ENCODE measurements around the gene QSOX2. TPM values are rescaled to one million over a fixed set of nuclear protein-coding genes. Genes with fewer than 3 reads are reported as not detected.

QSOX2 gene
- total RNA-seq, 6 donors from 2014 or later, result 6.9 to 14.8 (median 10.1) TPM

- ATAC-seq (ENCODE audit: low FRiP score in 2 of 2), result no peak
- Histone ChIP-seq H3K27ac (no peak overlapping the region), H3K9me3 (no peaks in the 10 kb centered on the region), H3K36me3 (no peaks in the 10 kb centered on the region), H3K4me3 (no peak overlapping the region), H3K4me1 (peaks cover 5 to 12% (median 8%) of the 10 kb centered on the region in 4 donors), H3K27me3 (no peaks in the 10 kb centered on the region)
- DNase-seq, result peak in 1 of 2 donors; percentile 63
- 65 to 83% methylated on average over 14 to 28 of the region's 28 CpGs for WGBS, 2 donors
- TF ChIP-seq POLR2A (IDR thresholded peaks at IDR 0.05) (no peak), EP300 (IDR thresholded peaks at IDR 0.05) (no peak)
Observed at GRCh38 chr9:136285501-136286358, 40.1 kb upstream of the QSOX2 start.

- Histone ChIP-seq H3K27me3 (no peaks in the 10 kb centered on the region), H3K36me3 (no peaks in the 10 kb centered on the region), H3K4me1 (peaks cover 5 to 12% (median 8%) of the 10 kb centered on the region in 4 donors), H3K9me3 (no peaks in the 10 kb centered on the region), H3K27ac (no peak overlapping the region), H3K4me3 (no peak overlapping the region)
- TF ChIP-seq POLR2A (IDR thresholded peaks at IDR 0.05), result no peak
- no peak for TF ChIP-seq POLR2AphosphoS5 (IDR thresholded peaks at IDR 0.05)
- TF ChIP-seq EP300 (IDR thresholded peaks at IDR 0.05), result no peak
- TF ChIP-seq CTCF (IDR thresholded peaks at IDR 0.05), result no peak
- no peak for ATAC-seq (ENCODE audit: low FRiP score in 2 of 2)
- DNase-seq, result peak in 1 of 2 donors; percentile 81
- WGBS, 2 donors, result 60 to 86% methylated on average over 1 to 11 of the region's 19 CpGs
Observed at GRCh38 chr9:136284951-136285350, 39.3 kb upstream of the QSOX2 start.

GRCh38 chr9:136284311-136284710 lies 38.7 kb upstream of the QSOX2 start:
- WGBS, 2 donors, result 61 to 76% methylated on average over 11 to 18 of the region's 22 CpGs
- Histone ChIP-seq H3K4me3 (no peak overlapping the region), H3K36me3 (no peaks in the 10 kb centered on the region), H3K4me1 (peaks cover 5 to 12% (median 8%) of the 10 kb centered on the region in 4 donors), H3K27ac (no peak overlapping the region), H3K9me3 (no peaks in the 10 kb centered on the region), H3K27me3 (no peaks in the 10 kb centered on the region)
- DNase-seq (peak in 1 of 2 donors; percentile 69), ATAC-seq (ENCODE audit: low FRiP score in 2 of 2) (no peak)
- no peak for TF ChIP-seq POLR2AphosphoS5 (IDR thresholded peaks at IDR 0.05)

- Histone ChIP-seq H3K4me1 (peaks cover 5 to 12% (median 8%) of the 10 kb centered on the region in 4 donors), H3K27ac (peak overlapping the region in 1 of 4 donors; percentile 31), H3K36me3 (no peaks in the 10 kb centered on the region), H3K27me3 (no peaks in the 10 kb centered on the region), H3K9me3 (no peaks in the 10 kb centered on the region), H3K4me3 (peak overlapping the region in 3 of 4 donors; percentile 23 to 40 (median 38))
- DNase-seq (peak; percentile 76 to 80), ATAC-seq (ENCODE audit: low FRiP score in 2 of 2) (peak; percentile 85 to 90)
- no peak for TF ChIP-seq POLR2AphosphoS5 (IDR thresholded peaks at IDR 0.05)
- TF ChIP-seq CTCF (IDR thresholded peaks at IDR 0.05), result peak; percentile 81 to 89 (median 84)
- 23 to 25% methylated on average over 18 to 31 of the region's 32 CpGs for WGBS, 2 donors
Observed at GRCh38 chr9:136283291-136284235, 38.0 kb upstream of the QSOX2 start.

- no peaks in the 10 kb centered on the region for H3K27me3 ChIP-seq
- DNase-seq, result peak in 1 of 2 donors; percentile 64
- no peak overlapping the region for H3K4me3 ChIP-seq
- ATAC-seq (ENCODE audit: low FRiP score in 2 of 2), result no peak
- no peak overlapping the region for H3K27ac ChIP-seq
- WGBS, 2 donors, result 47 to 51% methylated on average over 10 of the region's 14 CpGs
- TF ChIP-seq EP300 (IDR thresholded peaks at IDR 0.05), result no peak
- H3K4me1 ChIP-seq, result peaks cover 5 to 12% (median 8%) of the 10 kb centered on the region in 4 donors
- no peaks in the 10 kb centered on the region for H3K36me3 ChIP-seq
- no peaks in the 10 kb centered on the region for H3K9me3 ChIP-seq
Observed at GRCh38 chr9:136282272-136282861, 36.8 kb upstream of the QSOX2 start.

Measured in upper lobe of left lung (tissue), 6 donors.